ENCODE measurements around the gene DRAXIN.

DNA sequence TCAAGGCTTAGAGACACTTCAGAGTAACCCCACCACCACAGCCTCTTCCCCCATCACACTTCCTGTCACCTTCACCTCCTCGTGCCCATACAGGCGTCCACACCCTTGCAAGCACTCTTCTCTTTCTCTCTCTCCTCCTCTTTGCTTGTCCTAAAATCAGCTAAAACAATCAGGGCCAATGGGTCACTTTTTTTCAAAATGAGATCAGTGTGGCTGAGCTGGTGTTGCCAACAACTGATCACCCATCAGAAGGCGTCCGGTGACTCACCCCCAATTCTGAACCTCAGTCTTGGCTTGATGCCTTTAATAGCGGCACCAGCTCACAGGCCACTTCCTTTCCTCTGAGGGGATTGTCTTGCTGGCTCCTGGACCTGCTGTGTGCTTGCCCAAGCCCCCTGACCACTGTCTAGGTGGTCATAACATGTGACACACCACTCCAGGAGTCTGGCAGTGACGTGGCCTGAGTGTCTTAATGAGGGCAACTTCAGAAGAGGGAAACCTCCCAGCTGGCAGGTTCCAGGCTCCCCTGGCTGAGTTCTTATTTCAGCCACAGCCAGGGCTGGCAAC is 1.6 kb downstream of the DRAXIN start:
- TF ChIP-seq TAF1 (IDR thresholded peaks at IDR 0.05; ENCODE audit: low read depth) (no peak), POLR2AphosphoS5 (IDR thresholded peaks at IDR 0.05) (no peak)
- TF ChIP-seq, protein P1, sequence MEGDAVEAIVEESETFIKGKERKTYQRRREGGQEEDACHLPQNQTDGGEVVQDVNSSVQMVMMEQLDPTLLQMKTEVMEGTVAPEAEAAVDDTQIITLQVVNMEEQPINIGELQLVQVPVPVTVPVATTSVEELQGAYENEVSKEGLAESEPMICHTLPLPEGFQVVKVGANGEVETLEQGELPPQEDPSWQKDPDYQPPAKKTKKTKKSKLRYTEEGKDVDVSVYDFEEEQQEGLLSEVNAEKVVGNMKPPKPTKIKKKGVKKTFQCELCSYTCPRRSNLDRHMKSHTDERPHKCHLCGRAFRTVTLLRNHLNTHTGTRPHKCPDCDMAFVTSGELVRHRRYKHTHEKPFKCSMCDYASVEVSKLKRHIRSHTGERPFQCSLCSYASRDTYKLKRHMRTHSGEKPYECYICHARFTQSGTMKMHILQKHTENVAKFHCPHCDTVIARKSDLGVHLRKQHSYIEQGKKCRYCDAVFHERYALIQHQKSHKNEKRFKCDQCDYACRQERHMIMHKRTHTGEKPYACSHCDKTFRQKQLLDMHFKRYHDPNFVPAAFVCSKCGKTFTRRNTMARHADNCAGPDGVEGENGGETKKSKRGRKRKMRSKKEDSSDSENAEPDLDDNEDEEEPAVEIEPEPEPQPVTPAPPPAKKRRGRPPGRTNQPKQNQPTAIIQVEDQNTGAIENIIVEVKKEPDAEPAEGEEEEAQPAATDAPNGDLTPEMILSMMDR (IDR thresholded peaks at IDR 0.05; ENCODE audit: poor library complexity, severe bottlenecking), result no peak

Data from neural cell (in vitro differentiated cells).